Measurements from ENCODE around the gene SAMHD1.

- no peak for TF ChIP-seq CTCF (IDR thresholded peaks at IDR 0.05; ENCODE audit: extremely low read depth in 1 of 2, insufficient read depth in 1 of 2, low read depth in 1 of 2, low read length in 2 of 2)
- no peak for TF ChIP-seq MAX (IDR thresholded peaks at IDR 0.05; ENCODE audit: insufficient read depth, insufficient read length)
- no peak for TF ChIP-seq POLR2A (IDR thresholded peaks at IDR 0.05; ENCODE audit: low read depth, low read length)
- no peak for TF ChIP-seq EZH2 (IDR thresholded peaks at IDR 0.05; ENCODE audit: borderline replicate concordance, low read depth, low read length, severe bottlenecking)
Observed at GRCh38 chr20:36992802-36993334, 41.4 kb upstream of the SAMHD1 start.
